ENCODE measurements around the gene CDR2.

- no peak for TF ChIP-seq CTCF (IDR thresholded peaks at IDR 0.05)
- TF ChIP-seq POLR2A (IDR thresholded peaks at IDR 0.05): no peak
Measured at GRCh38 chr16:22306788-22307187, 67.6 kb downstream of the CDR2 start.
